Uterus (tissue), 4 donors: ENCODE results near the gene LLPH. TPM values are rescaled to one million over a fixed set of nuclear protein-coding genes. Genes with fewer than 3 reads are reported as not detected.
A peak's percentile ranks its signal among the peaks of the same experiment; 100 is the strongest.

ENCODE experiments used
- DNase-seq, 2 donors: peaks; one replicate each; pipeline ENCODE4 v3.0.0-alpha.2; 2019 to 2020
- H3K27ac ChIP-seq, 2 donors: fragments of 200-600 bp; sonication (generic); 1 replicate in 1 of 2; 2 replicates in 1 of 2; pipeline ENCODE4 v1.5.1; 2016 to 2018
- H3K27me3 ChIP-seq, 2 donors: fragments of 200-600 bp; sonication (generic); one replicate each; pipeline ENCODE4 v1.5.1; 2018 to 2019; ENCODE audit warnings: control low read depth in 1 of 2
- H3K36me3 ChIP-seq, 2 donors: fragments of 200-600 bp; sonication (generic); one replicate each; pipeline ENCODE4 v1.5.1; 2019; ENCODE audit warnings: control low read depth in 1 of 2
- H3K4me1 ChIP-seq, 2 donors: fragments of 200-600 bp; sonication (generic); one replicate each; pipeline ENCODE4 v1.5.1; 2018 to 2019; ENCODE audit warnings: control low read depth in 1 of 2
- H3K4me3 ChIP-seq, 2 donors: fragments of 200-600 bp; sonication (generic); 1 replicate in 1 of 2; 2 replicates in 1 of 2; pipeline ENCODE4 v1.5.1; 2018 to 2019; ENCODE audit warnings: mild to moderate bottlenecking in 1 of 2
- H3K9me3 ChIP-seq, 2 donors: fragments of 200-600 bp; sonication (generic); one replicate each; pipeline ENCODE4 v1.5.1; 2019; ENCODE audit warnings: control low read depth in 1 of 2
- POLR2A ChIP-seq, 2 donors: fragments of 450-650 bp; IDR thresholded peaks; one replicate each; pipeline ENCODE4 v1.6.1; 2016; ENCODE audit warnings: antibody characterized with exemption in 2 of 2, mild to moderate bottlenecking in 1 of 2, moderate library complexity in 1 of 2
- intact Hi-C: fragments of 100-400 bp; cut with DNase I; formaldehyde crosslinking; loops from one replicate; pipeline ENCODE4 v1.15.1; 2023; ENCODE audit warnings: low total_unique reads
- total RNA-seq, 4 donors: library from RNA; depleted of rRNA in 3 of 4; stranded (reverse); fragments of >200 nt in 3 of 4; gene quantifications; one replicate each; pipeline versions ENCODE4 v1.1.0 to v1.2.4, GENCODE V29; 2014 to 2023
- TF ChIP-seq, protein P1 (sequence below), 4 experiments: fragments of 200-600 bp in 2 of 4; fragments of 450-650 bp in 2 of 4; sonication (generic) in 2 of 4; IDR thresholded peaks; one replicate each; pipeline ENCODE4 v1.5.1; 2016 to 2019; ENCODE audit warnings: antibody characterized with exemption in 4 of 4, mild to moderate bottlenecking in 2 of 4, moderate library complexity in 1 of 4
- donor health status: DM: yes; HTN: yes; CAD: no.

Gene LLPH
- total RNA-seq, 4 donors from 2014 or later, result 3.5 to 17.1 (median 7.2) TPM

DNA sequence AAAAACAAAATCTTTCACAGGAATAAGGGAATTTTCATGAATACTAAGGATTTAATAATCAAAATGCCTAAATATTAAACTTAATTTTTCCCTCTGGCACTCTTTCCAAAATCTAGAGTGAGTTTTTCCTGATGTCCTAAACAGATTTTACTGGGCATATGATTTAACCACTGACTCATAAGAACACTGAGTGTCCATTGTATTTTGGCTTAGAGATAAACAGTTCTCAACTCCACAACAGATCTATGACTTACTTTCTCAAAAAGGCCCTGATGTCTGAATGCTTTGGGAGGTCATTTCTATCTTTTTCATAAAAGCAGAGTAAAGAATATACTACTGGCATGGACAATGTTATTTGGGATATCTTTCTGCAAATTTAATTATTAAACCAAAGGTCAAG, 24.2 kb upstream of the LLPH start:
- H3K36me3 ChIP-seq, result no peaks in the 10 kb centered on the region
- H3K27ac ChIP-seq, result no peak overlapping the region
- H3K4me3 ChIP-seq, result no peak overlapping the region
- H3K9me3 ChIP-seq, result no peaks in the 10 kb centered on the region
- H3K27me3 ChIP-seq, result no peaks in the 10 kb centered on the region
- H3K4me1 ChIP-seq, result no peaks in the 10 kb centered on the region
- no peak for DNase-seq
- no peak for TF ChIP-seq POLR2A (IDR thresholded peaks at IDR 0.05)
- TF ChIP-seq, protein P1, sequence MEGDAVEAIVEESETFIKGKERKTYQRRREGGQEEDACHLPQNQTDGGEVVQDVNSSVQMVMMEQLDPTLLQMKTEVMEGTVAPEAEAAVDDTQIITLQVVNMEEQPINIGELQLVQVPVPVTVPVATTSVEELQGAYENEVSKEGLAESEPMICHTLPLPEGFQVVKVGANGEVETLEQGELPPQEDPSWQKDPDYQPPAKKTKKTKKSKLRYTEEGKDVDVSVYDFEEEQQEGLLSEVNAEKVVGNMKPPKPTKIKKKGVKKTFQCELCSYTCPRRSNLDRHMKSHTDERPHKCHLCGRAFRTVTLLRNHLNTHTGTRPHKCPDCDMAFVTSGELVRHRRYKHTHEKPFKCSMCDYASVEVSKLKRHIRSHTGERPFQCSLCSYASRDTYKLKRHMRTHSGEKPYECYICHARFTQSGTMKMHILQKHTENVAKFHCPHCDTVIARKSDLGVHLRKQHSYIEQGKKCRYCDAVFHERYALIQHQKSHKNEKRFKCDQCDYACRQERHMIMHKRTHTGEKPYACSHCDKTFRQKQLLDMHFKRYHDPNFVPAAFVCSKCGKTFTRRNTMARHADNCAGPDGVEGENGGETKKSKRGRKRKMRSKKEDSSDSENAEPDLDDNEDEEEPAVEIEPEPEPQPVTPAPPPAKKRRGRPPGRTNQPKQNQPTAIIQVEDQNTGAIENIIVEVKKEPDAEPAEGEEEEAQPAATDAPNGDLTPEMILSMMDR (IDR thresholded peaks at IDR 0.05), result no peak
- intact Hi-C loops, result no loop called here

DNA sequence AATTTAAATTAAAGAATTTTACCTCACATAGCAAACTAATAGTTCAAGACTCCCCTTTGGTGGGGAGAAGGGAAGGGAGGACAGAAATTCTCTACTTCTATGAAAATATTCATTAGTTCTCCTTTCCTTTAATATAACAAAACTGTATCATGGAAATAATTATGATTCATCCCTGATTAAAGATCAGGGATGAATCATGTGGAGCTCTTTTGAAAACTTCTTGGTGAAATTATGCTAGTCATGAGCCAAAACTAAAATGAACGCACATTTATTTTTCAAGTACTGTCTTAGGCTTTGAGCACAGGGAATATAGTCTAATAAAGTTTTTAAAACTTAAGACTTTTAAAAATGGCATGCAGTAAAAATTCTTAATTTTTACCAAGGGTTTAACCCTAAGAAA, 22.2 kb upstream of the LLPH start:
- TF ChIP-seq POLR2A (IDR thresholded peaks at IDR 0.05), result no peak
- TF ChIP-seq, protein P1 (IDR thresholded peaks at IDR 0.05), result no peak
- H3K4me1 ChIP-seq, result no peaks in the 10 kb centered on the region
- DNase-seq, result no peak
- H3K27me3 ChIP-seq, result no peaks in the 10 kb centered on the region
- H3K4me3 ChIP-seq, result no peak overlapping the region
- intact Hi-C loops, result no loop called here
- H3K9me3 ChIP-seq, result no peaks in the 10 kb centered on the region
- no peaks in the 10 kb centered on the region for H3K36me3 ChIP-seq
- H3K27ac ChIP-seq, result no peak overlapping the region

DNA sequence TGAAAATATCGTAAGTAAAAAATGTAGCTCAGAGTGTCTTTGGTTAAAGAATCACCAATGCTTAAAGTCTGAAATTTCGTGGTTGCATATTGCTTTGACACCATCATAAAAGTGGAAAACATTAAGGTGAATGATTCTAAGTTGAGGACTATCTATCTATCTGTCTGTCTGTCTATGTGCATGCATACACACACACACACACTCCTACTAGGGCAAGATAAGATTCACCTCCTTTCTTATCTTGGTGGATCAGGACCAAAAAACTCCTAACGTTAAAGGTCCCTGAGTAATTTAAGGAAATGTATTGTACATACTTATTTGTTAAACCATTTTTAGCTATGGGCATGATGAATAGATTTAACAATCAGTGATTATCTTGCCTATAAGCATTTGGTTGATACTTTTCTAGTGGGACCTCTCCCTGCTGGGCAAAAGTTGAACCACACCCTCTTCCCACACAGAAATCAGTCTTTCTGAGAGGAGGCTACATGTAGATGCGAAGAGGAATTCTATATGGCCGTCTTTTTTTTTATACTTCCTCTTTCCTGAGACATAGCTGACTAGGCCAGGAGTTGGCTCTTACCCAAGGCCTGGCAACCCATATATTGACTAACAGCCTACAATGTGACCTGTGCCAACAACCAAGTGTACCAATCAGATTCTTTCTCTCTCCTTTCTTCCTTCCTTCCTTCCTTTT, 19.3 kb upstream of the LLPH start:
- Histone ChIP-seq H3K36me3 (no peaks in the 10 kb centered on the region), H3K27me3 (no peaks in the 10 kb centered on the region), H3K4me3 (no peak overlapping the region), H3K27ac (no peak overlapping the region), H3K4me1 (no peaks in the 10 kb centered on the region), H3K9me3 (no peaks in the 10 kb centered on the region)
- intact Hi-C loops, result loop anchor here (5.0 kb wide), 1 partner anchor 82 kb away; no protein-coding TSS in a partner anchor
- TF ChIP-seq, protein P1 (IDR thresholded peaks at IDR 0.05), result no peak
- TF ChIP-seq POLR2A (IDR thresholded peaks at IDR 0.05), result no peak
- no peak for DNase-seq

DNA sequence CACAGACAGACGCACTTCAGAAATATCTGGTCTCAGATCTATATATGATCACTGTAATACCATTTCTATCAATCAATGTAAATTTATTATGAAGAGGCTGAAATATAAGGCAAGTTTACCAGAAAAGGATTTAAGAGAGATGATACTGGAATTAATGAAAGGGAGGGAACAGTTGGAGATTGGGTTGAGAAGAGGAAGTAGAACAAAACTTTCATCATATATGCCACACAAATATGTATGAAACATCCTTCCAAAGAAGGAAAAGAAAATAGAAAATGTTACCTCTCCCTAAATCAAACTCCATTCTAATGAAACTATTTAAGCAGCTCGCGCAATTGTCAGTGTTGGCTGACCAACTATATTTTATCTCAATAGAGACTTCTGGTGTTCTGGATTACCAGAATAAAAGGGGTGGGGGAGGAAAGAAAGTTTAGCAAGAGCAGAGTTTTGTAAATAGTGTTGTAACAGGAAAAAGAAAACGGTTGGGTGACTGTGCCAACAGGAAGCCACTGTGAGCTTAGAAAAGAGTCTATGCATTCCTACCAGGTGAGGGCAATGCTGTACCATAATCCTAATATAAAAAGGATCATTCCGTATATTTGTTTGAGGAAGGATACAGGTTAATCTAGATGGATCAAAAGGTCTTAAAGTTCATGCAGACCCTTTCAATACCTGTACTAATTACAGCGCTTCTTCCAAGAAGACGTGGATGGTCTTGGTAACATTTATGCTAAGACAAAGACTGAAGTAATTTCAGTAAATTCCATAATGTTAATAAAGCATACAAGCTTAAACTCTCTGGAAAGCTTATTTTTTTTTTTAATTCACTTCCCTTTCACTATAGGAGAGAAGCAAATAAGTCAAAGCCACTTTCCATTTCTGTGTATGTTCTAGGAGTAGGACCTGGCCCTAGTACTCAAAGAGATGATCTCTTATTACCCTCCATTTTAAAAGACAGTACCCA, 14.5 kb upstream of the LLPH start:
- Histone ChIP-seq H3K9me3 (peaks cover 0 to 12% of the 10 kb centered on the region in 2 donors), H3K27me3 (no peaks in the 10 kb centered on the region), H3K4me1 (no peaks in the 10 kb centered on the region), H3K4me3 (no peak overlapping the region), H3K27ac (peak overlapping the region; percentile 27 to 43), H3K36me3 (no peaks in the 10 kb centered on the region)
- DNase-seq, result peak; percentile 26 to 52
- no peak for TF ChIP-seq POLR2A (IDR thresholded peaks at IDR 0.05)
- TF ChIP-seq, protein P1 (IDR thresholded peaks at IDR 0.05), result peak; percentile 28 to 65 (median 54)
- intact Hi-C loops, result loop anchor here (5.0 kb wide), 1 partner anchor 87 kb away; no protein-coding TSS in a partner anchor

DNA sequence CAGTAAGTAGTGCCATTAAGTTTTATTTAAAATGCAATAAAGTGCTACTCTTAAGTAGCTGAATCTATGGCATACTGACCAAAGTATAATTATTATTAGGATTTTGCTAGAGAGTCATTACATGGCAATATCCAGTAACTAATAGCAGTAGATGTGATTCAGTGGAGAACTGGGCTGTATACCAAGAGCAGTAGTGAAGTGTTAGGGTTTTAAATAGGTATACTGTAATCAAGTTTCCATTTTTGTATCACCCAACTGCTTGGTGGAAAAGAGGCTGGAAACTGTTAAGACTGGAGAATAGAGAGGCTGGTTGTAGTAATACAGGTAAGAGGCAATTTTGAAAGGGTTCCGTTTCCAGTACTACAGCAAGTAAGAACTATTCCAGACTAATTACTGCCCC, 13.3 kb upstream of the LLPH start:
- TF ChIP-seq POLR2A (IDR thresholded peaks at IDR 0.05), result no peak
- TF ChIP-seq, protein P1 (IDR thresholded peaks at IDR 0.05), result no peak
- H3K4me3 ChIP-seq, result no peak overlapping the region
- H3K9me3 ChIP-seq, result peaks cover 0 to 12% of the 10 kb centered on the region in 2 donors
- no peaks in the 10 kb centered on the region for H3K4me1 ChIP-seq
- DNase-seq, result no peak
- H3K27me3 ChIP-seq, result no peaks in the 10 kb centered on the region
- H3K27ac ChIP-seq, result no peak overlapping the region
- no peaks in the 10 kb centered on the region for H3K36me3 ChIP-seq
- intact Hi-C loops, result no loop called here
